GM18517 (cell line): ENCODE data around the gene IL17RD.

Experiments used
- ATAC-seq: cut with Tn5 transposase; IDR thresholded peaks from one replicate; pipeline ENCODE4 v1.9.1; 2021; ENCODE audit warnings: mild to moderate bottlenecking, moderate library complexity; ENCODE audit not compliant: unreplicated experiment

Gene IL17RD

DNA sequence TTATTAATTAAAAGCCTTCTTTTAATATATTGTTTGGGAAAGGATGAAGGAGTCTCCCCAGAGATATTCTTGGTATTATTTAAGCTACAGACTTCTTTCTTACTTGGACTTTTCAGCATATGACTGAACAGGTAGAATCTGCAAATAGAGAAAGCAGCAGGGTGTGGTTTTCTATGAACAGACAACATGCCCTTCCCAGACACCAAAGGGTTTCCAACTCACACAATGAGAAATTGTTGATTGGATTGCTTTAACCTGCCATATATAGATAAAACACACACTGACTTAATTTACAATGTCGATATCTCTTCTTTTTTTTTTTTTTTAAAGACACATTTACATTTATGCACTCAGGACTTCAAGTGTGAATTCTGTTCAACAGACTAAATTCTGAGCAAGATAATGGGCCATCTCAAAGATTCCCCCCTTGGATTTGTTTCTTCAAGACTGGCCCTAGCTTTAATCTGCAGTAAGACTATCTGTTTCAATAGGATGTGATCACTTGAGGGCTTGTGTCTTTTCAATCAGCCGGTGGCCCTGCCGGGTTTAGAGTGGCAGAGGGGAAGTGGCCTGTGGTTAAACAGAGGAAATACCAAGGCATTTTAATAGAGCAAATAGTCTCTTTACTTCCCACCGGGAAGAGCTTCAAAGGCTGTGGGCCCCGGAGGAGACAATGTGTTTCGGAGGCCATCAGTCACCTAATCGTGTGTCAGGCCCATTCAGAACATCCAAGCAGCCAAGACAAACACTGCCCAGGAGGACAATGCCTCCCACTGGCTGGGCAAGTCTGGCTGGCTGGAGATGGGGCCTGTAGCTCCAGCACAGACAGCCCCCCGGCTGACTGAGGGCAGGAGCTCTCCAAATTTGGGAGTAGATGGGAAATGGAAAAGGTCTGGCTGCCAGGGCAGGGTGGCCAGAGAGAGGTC is 6.1 kb downstream of the IL17RD start:
- ATAC-seq, result no peak

DNA sequence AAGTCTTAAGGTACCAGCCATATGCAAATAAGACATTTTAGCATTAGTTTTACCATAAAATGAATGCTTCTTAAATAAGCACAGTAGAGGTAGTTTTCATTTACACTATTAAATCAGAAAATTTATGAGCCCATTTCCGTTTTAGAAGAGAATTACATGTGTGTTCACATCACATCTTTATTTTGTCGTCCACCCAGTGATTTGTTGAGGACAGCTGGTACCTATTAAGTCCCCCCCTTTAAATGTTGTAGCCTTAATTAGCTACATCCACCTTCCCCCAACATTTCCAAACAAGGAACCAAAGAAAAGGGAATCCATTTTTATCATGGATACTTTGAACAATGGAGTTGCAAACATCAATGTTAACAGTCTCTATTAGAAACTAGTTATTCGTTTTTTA is 6.8 kb downstream of the IL17RD start:
- ATAC-seq, result no peak

DNA sequence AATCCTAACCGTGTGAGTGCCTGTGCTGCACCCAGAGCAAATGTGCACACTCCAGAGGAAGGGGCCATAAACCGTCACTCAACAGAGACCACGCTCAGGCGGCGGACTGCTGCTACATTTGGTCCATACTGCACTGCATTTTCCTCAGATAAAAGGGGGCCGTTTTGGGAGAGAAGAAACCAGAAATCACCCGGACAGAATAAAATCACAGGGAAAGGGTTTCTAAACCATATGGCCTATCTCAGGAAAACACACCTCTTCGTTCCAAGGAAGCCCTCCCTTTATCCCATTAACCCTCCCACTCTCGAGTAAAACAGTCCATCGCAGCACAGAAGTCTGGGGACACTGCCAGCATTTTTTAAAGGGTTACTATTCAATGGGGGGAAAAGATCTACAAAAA is 7.6 kb downstream of the IL17RD start:
- no peak for ATAC-seq

DNA sequence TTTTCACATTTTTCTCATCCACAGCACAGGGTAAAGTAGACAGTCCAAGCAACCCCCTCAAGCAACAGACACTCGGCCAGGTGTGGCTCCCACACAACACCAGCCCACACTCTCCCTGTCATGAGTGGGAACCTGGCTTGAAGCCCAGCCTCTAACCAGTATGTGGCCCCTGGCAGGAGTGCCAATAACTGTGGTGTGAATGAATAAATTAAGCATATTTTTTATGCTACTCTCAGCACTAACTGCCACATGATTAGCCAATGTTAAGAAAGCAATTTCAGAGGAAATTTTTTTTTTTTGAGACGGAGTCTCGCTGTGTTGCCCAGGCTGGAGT is 9.9 kb downstream of the IL17RD start:
- ATAC-seq, result no peak

DNA sequence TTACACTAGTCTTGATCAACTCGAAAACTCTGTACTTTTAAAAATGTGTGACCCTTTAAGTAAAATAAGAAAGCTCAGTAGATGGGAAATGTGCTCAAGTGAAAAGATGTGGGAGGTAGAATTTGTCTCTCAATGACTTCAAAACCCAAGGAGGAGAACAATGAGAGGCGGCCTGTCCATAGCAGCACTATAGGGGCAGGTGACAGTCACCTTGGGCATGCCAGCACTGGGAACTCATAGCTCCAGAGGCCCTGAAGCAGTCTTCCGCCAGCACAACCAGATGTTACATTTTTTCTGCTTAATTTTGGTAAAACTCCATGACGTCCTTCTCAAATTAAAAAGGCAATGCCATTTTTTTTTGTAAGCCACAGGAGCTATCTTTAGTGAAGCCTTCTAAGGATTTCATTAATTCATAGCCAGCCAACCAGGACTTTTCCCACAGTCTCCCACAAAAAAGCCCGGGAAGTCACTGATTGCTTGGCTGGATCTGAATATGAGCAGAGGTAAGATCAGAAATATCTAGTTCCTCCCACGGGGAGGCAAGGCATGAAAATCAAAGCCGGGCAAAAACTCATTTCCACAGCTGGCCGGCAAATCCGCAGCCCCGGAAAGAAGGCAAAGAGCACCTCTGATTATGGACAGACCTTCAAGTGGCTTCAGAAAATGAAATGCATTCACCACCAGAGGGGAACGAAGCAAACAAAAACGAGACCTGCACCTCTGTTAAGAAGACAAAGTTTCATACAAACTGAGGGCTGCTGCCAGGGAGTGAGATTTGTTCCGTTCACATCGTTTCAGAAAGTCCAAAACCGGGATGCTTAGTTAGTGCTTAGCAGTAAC is 10.5 kb downstream of the IL17RD start:
- no peak for ATAC-seq

DNA sequence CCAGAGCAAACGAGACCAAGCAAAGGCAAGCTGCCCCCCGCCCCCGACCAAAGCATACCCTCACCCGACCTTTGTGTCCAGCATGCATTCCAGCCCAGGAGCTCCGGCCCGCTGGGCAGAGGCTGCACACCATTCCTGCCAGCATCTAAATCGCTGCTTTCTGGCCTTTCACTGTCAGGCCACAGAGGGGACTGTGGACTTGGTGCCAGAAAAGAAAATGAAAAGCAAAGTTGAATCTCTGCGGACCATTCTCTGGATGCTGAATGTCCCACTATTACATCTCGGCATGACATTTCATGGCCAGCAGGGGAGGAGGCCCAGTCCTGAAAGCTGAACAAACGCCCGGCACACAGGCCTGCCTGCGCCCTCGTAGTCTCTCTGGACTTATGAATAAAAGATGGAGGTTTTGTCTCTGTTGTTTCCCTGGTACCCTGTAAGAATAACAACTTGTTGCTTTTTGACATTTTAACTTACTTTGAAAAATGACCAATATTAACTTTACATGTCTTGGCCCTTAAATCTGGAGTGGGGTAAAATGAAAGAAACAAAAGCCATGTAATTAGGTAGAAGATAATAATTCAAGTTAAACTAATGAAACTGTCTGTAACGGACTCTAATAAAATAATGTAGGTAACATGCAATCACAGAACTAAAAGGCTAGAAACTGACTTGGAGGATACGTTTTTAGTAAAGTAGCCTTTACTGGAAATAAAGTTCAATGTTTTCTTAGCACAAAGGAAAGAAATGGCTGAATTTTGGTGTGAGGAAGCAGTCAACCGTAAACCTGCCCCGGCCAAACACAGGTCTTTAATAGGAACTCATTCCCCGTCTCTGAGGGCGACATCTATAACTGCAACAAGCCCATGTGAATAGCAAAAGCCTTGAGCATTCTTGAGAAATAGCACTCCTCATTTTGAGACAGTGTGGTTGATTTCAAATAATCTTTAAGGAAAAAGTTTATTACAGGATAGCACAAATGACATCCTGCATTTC is 12.7 kb downstream of the IL17RD start:
- no peak for ATAC-seq

DNA sequence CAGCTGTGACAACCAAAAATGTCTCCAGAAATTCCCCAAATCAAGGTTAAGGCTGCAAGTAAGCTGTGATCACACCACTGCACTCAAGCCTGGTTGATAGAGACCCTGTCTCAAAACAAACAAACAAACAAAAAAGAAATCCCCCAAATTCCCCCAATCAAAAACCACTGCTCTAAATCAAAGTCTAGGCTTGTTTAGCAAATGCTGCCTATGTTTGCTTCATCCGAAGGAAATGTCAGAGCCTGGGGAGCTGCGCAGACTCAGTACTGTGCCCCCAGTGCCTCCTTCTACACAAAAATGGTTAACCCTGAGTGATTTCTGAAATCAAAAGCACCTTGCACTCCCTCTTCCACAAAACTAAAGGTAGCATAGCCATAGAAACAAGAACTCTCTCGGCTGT is 13.4 kb downstream of the IL17RD start:
- ATAC-seq, result no peak

DNA sequence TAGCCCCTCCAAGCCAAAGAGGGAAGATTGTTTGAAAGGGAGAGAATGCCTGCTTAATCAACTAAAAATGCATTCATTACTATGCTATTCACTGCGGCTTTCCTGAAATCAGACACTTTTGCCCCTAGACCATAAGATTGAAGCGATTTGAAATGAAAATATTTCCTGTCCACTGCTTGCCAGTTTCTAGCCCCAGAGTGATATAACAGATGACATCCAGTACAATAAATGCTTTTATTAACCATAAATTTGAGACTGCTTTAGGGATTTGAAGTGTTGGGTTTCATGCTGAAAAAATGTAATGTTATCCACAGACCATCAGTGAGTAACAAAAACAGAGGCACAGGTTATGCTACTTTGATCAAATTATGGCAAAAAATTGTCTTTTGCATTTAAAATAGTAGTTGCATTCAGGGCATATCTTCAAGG is 14.1 kb downstream of the IL17RD start:
- no peak for ATAC-seq

DNA sequence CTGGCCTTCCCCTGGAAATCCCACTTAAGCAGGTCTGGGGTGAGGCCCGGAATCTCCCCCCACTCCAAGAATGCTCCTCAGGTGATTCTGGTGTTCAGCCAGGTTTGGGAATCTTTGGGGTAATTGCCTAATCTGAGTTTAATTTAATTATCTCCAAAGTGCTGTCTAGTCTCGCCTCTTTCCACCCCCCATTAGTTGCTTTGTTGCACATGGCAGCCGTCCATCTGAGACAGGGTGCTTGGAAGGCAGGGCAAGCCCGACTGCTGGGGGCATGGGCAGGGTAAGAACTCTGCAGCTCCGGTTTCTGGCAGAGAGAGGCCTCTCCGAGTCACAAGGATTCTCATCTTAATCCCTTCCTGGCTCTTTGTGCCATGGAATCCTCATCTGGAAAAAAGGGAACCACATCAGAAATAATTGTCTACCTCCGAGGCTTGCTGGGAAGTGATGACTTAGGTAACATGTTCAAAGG is 15.0 kb downstream of the IL17RD start:
- no peak for ATAC-seq

DNA sequence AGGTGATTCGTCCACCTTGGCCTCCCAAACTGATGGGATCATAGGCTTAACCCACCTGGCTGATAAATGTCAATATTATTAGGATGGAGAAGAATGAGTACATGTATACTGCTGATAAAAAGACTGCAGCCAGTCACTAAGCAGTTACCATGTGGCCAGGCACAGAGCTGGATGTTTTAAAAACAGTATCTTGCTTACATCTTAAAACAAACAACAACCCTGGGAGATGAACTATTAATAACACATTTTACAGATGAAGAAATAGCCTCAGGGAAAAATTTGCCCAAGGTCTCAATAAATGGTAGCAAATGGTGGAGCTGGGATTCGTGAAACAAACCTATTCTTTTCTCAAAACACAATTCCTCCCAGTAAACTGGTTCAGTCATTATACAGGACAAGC is 18.1 kb downstream of the IL17RD start:
- ATAC-seq, result no peak

DNA sequence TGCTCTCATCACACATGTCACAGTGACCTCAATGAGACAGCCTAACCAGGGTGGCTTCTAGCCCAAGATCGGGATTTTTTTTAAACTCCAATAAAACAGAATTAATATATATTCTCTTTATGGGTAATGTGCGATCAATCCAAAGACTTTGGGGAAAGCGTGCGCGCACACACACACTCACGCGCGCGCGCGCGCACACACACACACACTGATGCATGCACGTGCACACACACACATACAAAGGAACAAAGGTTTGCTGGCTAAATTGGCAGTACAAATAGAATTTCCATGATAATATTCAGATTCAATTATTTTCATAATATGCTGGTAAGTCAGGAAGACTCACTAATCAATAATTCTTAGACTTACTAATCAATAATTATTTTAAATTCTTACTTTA is 19.3 kb downstream of the IL17RD start:
- ATAC-seq, result no peak

DNA sequence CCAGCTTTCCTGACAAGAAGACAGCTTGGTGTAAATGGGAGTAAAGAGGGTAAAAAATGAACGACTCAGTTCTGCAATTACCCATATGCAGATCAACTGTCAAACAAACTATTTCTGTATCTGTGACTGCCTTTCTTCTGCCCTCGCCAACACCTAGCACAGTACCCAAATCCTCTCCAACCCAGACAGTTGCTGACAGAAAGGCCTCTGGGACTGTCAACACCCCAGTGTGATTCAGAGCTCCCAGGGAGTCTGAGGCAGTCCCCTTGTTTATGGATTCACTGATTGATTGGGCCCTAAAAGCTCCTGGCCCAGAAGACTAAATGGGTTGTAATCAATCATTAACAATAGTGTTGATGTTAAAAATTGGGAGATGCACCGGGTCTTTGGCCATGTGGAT is 20.2 kb downstream of the IL17RD start:
- ATAC-seq, result no peak

DNA sequence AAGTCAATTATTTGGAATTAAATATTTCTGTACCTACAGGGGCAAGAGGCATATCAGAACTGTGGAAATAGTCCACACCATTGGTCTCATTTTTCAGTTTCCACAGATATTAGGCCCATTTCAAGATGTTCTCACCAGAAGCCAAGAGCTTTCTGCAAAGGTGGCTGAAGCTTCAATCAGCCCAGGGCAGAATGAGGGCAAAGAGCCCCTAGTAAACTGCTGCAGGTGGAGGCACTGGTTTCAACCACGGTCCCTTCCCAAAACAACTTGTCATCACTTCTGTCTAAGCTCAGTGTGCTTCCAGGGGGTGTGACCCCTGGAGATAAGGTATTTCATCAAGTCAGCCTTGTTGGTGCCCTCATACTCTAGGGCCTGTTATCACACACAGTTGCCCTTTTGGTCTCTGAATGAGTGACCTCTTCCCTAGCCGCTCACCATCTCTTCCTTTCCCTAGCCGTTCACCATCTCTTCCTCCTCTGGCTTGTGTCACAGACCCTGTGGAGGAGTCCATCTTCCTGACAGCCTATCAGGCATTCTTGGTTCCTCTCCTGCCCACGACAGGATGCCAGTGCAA is 21.2 kb downstream of the IL17RD start:
- no peak for ATAC-seq

DNA sequence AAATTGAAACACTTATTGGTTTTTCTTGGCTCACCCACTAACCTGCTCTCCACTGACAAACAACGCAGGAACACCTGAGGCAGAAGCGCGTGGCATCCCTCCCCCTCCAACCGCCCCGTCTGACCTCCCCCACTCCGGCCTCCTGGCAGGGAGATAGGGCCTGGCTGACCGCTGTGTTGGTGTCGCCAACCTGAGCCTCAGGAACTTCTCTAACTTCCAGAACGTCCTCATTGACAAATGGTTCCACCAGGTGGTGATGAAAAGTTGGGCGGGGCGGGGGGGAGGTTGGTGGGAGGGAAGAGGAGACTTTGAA is 22.8 kb downstream of the IL17RD start:
- ATAC-seq, result no peak

DNA sequence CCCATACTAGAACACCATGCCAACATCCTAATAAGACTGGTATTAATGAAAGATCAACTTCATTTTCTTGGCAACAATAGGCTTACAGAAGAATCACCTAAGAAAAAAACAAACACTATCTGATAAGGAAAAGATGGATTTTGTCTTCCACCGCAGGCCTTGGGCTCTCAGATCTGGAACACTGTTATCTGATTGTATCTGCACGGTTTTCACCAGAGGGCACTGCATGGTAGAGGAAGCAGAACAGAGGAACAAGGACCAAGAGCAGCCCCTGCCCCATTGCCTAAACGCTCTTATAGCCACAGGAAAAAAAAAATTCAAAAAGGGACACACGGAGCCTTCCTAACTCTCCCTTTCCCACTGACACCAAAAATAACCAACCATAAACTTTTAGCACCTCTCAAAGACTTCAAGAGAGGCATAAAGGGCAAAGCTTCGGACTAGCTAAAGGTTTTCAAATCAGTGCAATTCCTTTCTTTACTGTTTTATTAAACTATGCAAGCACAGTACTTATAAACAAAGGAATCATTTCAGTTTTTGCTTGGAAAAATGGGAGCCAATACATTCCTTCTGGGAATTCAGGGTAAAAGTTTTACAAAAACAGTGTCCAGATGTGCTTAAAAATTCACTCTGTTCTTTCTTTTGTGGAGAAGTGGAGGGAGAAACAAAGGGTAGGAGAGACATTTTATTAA is 23.3 kb downstream of the IL17RD start:
- ATAC-seq, result no peak

DNA sequence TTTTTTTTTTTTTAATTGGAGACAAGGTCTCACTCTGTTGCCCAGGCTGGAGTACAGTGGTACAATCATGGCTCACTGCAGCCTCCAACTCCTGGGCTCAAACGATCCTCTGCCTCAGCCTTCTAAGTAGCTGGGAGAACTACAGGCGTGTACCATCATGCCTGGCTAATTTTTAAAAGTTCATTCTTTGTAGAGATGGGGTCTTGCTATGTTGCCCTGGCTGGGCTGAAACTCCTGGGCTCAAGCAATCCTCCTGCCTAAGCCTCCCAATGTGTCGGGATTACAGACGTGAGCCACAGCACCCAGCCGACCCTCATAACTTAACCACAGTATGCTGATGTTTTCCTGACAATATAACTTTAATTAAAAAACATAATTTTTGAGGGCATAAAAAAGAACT is 24.3 kb downstream of the IL17RD start:
- ATAC-seq, result no peak

DNA sequence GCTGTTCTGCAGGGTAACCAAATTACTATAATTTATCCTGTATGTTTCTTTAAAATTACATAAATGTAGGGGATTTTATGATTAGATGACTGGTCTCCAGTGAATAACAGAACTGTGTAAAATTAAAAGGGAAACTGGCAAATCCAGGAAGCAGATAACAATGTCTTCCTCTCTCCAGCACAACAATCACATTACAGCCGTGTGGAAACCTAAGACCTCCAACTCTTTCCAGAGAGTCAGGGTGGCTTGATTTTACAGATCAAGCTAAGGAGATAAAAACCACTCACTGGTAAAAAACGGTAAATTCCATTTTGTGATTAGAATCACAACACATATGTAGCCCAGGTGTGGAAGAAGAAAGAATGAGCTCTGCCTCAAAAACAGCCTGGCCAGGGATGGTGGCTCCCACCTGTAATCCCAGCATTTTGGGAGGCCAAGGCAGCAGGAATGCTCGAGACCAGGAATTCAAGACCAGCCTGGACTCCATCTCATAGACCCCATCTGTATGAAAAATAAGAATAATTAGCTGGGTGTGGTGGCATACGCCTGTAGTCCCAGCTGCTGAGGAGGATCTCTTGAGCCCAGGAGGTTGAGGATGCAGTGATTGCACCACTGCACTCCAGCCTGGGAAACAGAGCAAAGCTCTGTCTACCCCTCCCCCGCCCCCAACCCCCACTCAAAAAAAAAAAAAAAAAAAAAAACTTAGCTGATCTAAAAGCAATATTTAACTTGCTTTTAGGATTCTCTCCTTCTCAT is 29.0 kb downstream of the IL17RD start:
- ATAC-seq, result no peak

DNA sequence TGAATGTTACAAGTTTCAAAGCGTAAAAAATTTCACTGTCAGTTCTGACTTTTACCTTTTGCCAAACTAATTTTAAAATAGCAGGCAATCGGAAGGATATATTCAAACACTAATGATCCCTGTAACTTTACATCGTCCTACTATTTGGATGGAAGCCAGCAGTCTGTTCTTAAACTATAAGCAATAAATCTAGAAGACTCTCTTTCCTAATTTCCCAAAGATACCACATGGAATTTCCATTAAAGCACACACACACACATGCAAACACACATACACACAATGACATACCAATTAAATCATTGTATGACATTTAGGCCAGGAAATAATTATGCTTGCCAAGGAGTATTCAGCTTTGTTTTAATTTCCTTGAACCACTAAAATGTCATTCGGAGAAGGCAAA is 32.0 kb downstream of the IL17RD start:
- no peak for ATAC-seq

DNA sequence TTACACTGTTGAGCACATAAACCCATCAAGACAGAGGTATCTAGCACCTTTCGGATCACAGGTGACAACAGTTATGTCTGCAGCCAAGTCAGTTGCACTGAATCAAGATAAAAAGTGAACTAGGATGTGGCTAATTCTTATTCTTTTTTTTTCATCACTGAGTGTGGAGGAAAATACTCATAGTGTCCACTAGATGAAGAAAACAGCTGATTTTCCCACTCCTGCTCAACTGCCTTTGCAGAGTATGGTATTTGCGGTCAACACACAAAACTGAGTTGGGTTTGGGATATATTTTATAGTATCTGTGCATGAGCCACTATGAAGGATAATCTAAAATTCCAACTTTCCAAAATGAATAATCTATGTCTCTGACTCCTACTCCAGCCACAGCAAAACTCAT is 32.5 kb downstream of the IL17RD start:
- no peak for ATAC-seq
